IPS-15b (cell line): ENCODE measurements around the gene HOXB4.

Experiments
- H3K27me3 ChIP-seq: one replicate; pipeline ENCODE4 v1.6.1; 2013; ENCODE audit warnings: low read length; ENCODE audit not compliant: control insufficient read depth, insufficient read depth
- H3K36me3 ChIP-seq: one replicate; pipeline ENCODE4 v1.6.1; 2013; ENCODE audit warnings: low read length; ENCODE audit not compliant: control insufficient read depth, insufficient read depth
- H3K4me1 ChIP-seq: one replicate; pipeline ENCODE4 v1.6.1; 2013; ENCODE audit warnings: mild to moderate bottlenecking, low read length; ENCODE audit not compliant: control insufficient read depth, insufficient read depth
- H3K4me3 ChIP-seq: one replicate; pipeline ENCODE4 v1.5.1; 2013; ENCODE audit warnings: low read depth, low read length
- H3K9ac ChIP-seq: one replicate; pipeline ENCODE4 v1.6.1; 2013; ENCODE audit warnings: low read depth, mild to moderate bottlenecking, low read length
- H3K9me3 ChIP-seq: one replicate; pipeline ENCODE4 v1.6.1; 2013; ENCODE audit warnings: mild to moderate bottlenecking, low read length; ENCODE audit not compliant: control insufficient read depth, insufficient read depth

HOXB4 gene

DNA sequence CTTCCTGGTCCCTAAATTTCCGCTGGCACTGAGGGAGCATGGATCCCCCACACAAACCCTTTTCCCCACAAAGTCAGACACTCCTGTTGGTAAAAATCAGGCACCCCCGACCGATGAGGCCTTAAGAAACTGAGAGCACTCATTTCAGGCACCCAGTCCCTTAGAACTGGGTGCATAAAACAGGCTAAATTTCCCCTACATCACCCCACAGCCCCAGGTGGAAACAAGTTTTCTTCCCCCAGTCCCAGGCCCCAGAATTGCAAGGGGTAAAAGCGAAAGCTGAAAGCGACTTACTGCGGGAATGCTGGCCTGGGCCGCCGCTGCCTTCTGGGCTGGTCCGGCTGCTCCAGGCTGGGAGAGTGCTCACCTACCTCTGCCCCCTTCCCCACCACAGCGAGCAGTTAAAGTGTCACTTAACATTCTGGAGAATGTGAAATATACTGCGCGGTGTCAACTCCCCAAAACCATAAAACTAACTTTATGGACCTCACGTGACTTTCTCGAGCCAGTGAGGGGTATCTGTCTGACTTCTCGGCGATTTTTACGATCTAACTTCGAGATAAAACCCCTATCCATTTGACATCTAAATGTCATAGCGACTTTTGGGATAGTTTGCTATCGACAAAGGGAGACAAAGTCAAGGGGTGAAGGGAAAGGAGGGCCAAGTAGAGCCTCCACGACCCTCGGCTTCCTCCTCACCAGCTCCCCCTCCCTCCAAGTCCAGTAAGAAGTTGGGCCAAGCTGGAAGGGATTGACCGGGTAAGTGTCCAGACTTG, 11.9 kb upstream of the HOXB4 start, which contains the start of gene HOXB3:
TSS of gene HOXB3 (minus strand) at position 411 of the 776 bp plus-strand sequence. CDS start 37,767 bp downstream, outside the sequence.
- Histone ChIP-seq H3K4me1 (peaks cover 7% of the 10 kb centered on the region), H3K27me3 (peaks cover 100% of the 10 kb centered on the region), H3K4me3 (peak within 1 kb of the TSS; percentile 22), H3K36me3 (no peaks in the 10 kb centered on the region), H3K9ac (no peak within 1 kb of the TSS), H3K9me3 (no peaks in the 10 kb centered on the region)

DNA sequence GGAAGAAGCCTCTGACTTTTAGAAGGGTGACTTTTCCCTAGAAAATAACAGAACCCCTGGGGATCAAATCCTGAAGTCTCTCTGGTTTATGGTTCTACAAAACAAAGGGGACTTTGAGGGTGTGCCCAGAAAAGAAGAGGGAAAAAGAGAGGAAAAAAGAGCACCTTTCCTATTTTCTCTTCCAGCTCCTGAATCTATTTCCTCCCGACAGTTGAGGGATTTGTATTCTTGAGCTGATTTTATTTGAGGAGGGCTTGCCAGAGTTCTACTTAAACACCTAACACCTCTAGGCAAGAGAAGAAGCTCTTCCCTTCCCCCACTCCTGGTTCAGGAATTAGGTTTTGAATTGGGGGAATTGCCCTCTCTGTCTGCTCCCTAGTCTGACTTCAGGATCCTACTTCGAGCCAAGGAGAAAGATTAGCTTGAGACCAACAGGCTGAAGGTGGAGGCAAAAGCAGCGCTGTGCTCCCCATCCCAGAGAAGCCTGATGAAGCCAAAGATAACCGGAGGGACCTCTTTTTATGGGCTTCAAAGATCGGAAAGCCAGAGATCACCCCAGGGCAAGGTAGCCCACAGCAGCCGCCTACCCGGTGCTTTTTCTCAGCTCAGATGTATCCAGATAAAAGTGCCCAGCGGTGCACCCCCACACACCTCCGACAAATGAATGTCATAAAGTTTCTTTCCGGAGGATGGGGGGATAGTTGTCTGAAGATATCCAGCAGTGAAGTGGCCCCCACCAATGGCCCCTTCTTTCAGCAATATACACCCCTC, 11.1 kb upstream of the HOXB4 start:
- peaks cover 2% of the 10 kb centered on the region for H3K4me1 ChIP-seq
- peaks cover 100% of the 10 kb centered on the region for H3K27me3 ChIP-seq
- H3K9me3 ChIP-seq: no peaks in the 10 kb centered on the region
- H3K4me3 ChIP-seq: peak overlapping the region; percentile 22
- no peaks in the 10 kb centered on the region for H3K36me3 ChIP-seq
- no peak overlapping the region for H3K9ac ChIP-seq

DNA sequence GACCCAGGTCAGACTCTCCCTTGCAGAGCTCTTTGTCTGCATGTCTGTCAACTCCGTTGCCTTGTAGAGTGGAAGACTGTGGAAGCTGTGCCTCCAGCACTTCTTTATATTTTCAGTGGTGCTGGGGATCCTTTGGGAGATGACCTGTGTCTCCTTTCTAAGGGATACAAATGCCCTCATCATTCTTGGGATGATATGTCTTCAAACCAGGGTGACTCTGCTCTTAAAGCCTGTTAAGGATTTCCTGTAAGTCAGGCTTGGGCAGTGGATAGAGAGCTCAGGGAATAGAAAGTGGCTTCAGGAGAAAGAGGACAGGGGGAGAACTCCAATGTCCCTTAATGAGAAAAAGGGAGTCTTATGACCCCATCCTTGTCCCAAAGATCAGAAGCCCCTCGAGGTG, 10.4 kb upstream of the HOXB4 start:
- peaks cover 100% of the 10 kb centered on the region for H3K27me3 ChIP-seq
- H3K36me3 ChIP-seq: no peaks in the 10 kb centered on the region
- no peaks in the 10 kb centered on the region for H3K9me3 ChIP-seq
- H3K4me3 ChIP-seq: peak overlapping the region; percentile 18
- peaks cover 2% of the 10 kb centered on the region for H3K4me1 ChIP-seq
- no peak overlapping the region for H3K9ac ChIP-seq

DNA sequence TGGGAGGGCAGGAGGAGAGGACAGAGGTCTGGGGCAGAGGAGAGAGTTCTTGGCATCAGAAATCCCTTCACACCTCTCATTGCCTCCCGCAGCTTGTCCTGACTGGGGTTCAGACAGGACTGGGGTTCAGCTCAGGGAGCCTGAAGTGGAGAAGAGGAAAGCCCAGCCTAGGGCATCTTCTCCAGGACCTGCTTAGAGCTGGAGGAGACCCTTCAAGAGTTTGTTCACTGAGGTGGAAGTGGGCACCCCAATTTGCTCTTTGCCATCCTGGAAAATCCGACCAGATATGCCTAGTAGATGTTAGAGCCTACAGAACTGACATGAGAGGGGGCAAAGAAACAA, 9.9 kb upstream of the HOXB4 start:
- Histone ChIP-seq H3K27me3 (peaks cover 100% of the 10 kb centered on the region), H3K4me1 (peaks cover 2% of the 10 kb centered on the region), H3K36me3 (no peaks in the 10 kb centered on the region), H3K9me3 (no peaks in the 10 kb centered on the region), H3K9ac (no peak overlapping the region), H3K4me3 (peak overlapping the region; percentile 18)

DNA sequence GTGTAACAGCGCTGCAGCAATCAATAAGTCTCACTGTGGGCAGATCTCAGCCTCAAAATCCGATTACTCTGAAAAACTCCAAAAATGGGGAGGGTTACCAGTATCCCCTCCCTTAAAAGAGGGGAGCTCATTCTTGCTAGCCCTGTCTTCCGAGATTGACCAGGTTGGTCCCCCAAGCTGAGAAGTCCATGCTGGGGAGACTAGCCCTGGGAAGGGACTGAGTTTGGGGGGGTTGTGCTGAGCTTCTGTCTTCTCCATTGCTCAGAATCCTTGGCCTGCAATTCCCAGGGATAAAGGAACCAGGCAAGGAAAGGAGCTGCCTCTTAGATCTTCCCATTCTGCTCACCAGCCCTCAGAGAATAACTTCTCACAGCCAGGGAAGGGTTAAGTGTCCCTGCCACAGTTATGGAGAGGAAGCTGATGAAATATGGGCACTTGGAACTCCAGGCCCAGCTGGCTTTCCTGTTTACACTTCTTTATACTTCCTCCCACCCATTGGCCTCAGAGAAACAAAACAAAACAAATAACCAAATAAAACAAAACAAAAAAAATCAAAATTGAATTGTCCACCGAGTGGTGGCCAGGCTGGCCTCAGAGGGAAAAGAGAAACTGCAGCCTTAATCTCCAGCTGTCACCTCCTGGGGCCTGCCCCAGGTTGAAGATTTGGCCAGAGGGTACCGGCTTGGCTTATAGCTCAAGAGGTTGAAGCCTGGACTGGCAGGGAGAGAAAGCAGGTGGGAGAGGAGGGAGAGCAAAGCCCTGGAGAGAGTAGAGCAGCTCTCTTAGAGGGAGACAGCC, 9.3 kb upstream of the HOXB4 start:
- Histone ChIP-seq H3K4me3 (no peak overlapping the region), H3K27me3 (peaks cover 100% of the 10 kb centered on the region), H3K9me3 (no peaks in the 10 kb centered on the region), H3K36me3 (no peaks in the 10 kb centered on the region), H3K9ac (no peak overlapping the region), H3K4me1 (peaks cover 2% of the 10 kb centered on the region)

DNA sequence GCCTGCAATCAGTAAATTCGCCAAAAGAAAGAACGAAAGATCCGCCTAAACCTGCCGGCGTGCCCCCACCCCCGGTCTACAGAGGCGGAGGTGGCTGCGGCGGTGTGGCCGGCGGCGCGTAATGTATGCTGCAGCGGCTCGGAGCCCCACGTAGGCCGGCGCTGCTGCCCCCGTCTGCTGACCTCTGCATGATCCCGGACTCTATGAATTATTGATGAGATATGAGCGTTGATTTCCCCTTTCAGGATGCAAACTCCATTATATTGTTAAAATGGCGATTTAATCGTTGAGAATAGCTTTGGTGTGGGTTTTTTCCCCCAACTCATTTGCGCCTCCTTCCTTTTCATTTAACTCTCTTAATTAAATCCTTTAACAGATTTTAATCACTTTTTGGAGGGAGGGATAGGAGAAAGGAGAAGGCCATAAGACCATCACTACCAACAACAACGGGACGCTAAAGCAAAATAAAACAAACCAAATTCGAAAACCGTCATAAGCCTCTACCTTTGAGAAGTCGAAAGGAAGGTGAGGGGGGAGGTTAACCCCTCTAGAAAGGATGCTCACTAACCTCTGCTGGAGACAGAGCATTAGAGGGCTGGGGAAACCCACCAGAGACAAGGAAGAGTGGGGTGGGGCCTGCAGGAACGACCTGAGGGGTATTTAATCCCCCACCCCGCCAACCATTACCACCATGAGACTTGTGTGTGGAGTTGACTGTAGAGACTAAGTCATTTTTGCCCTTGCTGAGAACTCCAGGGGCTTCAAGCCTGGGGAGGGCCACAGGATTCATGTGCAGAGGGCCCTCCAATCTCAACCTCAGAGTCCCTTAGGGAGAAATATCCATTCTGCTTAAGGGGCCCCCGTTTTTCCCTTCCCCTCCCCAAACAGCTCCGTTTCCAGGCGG, 8.5 kb upstream of the HOXB4 start:
- Histone ChIP-seq H3K27me3 (peaks cover 100% of the 10 kb centered on the region), H3K4me3 (peak overlapping the region; percentile 54), H3K9ac (no peak overlapping the region), H3K4me1 (peaks cover 2% of the 10 kb centered on the region), H3K9me3 (no peaks in the 10 kb centered on the region), H3K36me3 (no peaks in the 10 kb centered on the region)

DNA sequence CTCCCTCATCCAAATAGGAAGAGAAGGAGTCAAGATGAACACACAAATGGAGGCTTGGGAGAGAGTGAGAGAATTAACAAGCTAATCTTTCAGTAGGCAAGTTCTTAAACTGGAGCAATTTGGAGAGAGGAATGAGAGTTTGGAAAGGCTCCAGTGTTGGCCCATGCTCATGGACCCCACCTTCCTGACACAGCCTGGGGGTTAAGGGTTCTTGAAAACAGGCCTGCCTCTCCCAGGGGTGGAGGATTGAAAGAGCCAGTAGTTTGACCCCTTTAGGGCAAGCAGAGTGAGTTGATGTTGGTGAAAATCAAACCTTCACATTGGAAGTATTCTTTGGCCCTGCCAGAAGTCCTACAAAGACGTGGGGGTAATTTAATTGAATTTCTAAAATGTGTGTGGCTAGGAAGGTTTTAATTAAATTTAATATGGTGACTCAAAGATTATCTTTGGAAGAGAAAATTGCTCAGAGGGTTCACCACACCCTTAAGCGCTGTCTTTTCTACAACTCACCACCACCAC, 6.1 kb upstream of the HOXB4 start:
- peaks cover 100% of the 10 kb centered on the region for H3K27me3 ChIP-seq
- no peaks in the 10 kb centered on the region for H3K36me3 ChIP-seq
- H3K4me3 ChIP-seq: no peak overlapping the region
- H3K4me1 ChIP-seq: peaks cover 2% of the 10 kb centered on the region
- H3K9me3 ChIP-seq: no peaks in the 10 kb centered on the region
- no peak overlapping the region for H3K9ac ChIP-seq

DNA sequence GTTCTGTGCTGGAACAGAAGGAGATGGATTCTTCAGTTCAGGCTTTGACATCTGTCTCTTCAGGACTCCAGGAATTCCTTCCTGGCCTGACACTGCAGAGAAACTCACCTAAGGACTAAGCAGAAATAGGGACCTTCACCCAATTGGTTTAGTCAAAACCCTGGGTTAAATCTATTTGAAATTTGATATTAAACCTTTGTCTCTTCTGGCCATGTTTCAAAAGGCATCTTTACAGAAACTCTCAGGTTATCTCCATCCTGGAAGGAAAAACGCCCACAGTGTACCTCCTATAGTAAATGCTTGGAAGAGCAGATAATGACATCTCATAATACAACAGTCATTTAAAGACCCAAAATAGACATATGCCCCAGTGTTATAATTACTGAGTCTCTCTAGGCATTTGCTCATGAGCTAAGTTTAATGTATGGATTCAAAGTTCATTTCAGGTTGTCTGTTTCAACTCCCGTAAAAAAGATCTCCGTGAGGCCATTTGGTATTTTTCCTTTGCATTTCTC, 5.6 kb upstream of the HOXB4 start:
- H3K9me3 ChIP-seq: no peaks in the 10 kb centered on the region
- no peak overlapping the region for H3K9ac ChIP-seq
- H3K27me3 ChIP-seq: peaks cover 100% of the 10 kb centered on the region
- no peak overlapping the region for H3K4me3 ChIP-seq
- peaks cover 2% of the 10 kb centered on the region for H3K4me1 ChIP-seq
- no peaks in the 10 kb centered on the region for H3K36me3 ChIP-seq

DNA sequence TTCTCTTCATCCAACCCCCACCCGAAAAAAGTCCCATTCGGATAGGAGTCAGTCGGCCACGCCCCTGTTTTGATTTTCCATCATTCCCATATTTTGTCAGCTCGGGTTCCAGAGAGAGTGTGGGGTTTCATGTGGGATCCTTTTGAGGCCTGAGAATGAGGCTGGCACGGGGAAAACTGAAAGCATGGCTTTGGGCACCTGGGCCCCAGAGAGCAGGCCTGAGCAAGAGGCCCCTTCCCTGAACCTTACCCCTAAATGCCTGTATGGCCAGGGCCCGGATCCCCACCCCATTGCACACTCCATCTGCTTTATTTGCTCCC, 4.6 kb upstream of the HOXB4 start:
- H3K9ac ChIP-seq: no peak overlapping the region

DNA sequence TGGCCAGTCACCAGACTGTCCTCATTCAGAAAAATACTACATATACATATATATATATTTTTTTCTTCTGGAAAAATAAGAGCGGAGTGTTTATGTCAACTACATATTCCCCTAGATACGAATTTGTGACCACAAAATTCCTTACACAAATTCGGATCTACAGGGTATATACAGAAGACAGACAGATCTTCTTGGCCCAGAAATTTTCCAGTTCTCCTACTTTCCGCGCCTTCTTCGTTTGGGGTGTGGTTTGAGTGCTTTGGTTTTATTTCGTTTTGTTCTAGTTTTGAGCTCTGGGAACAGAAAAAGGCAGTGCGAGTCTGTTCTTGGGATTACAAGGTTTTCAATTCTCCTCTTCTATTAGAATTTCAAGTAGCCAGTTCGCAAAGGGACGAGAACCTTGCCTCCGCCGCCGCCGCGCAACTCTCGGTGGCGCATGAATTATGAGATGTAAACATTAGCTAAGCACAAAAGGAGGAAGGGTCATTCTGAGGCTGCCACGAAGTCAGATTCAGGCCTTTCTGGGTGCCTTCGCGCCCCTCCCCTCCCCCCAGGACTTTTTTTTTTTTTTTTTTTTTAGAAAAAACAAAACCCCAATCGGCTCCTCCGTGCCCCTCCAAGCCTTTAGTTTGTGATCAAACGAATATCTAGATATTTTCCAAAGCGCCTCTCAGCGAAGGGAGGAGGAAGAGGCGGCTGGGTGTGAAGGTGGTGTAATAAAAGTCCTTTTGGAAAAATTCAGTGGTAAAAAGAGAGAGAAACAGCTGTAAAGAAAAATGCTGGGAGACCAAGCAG, 1.8 kb upstream of the HOXB4 start:
- H3K36me3 ChIP-seq: no peaks in the 10 kb centered on the region
- H3K27me3 ChIP-seq: peaks cover 96% of the 10 kb centered on the region
- H3K9me3 ChIP-seq: no peaks in the 10 kb centered on the region
- H3K4me3 ChIP-seq: no peak overlapping the region
- no peak overlapping the region for H3K9ac ChIP-seq
- H3K4me1 ChIP-seq: no peaks in the 10 kb centered on the region

More for the DNA sequence above, 4.6 kb upstream of the HOXB4 start:
- no peak overlapping the region for H3K4me3 ChIP-seq
- H3K27me3 ChIP-seq: peaks cover 97% of the 10 kb centered on the region
- H3K36me3 ChIP-seq: no peaks in the 10 kb centered on the region
- H3K4me1 ChIP-seq: peaks cover 2% of the 10 kb centered on the region
- H3K9me3 ChIP-seq: no peaks in the 10 kb centered on the region
